A673 (cell line): ENCODE measurements around the gene USP34. TPM values are rescaled to one million over a fixed set of nuclear protein-coding genes. Genes with fewer than 3 reads are reported as not detected.

ENCODE experiments used
- BruUV-seq: library from RNA; stranded (reverse); fragments of 400-500 nt; replicated peaks from 2 replicates; lab custom pipeline; 2021; lab: Mats Ljungman, UMichigan
- CTCF ChIA-PET: fragments of 300-600 bp; sonication (Branson Sonifier 250); formaldehyde crosslinking; loops from one replicate; lab custom pipeline; 2022; ENCODE audit warnings: antibody characterized with exemption; lab: Charles Lee
- POLR2A ChIA-PET: fragments of 300-600 bp; sonication (Branson Sonifier 250); formaldehyde crosslinking; loops from one replicate; lab custom pipeline; 2022; ENCODE audit warnings: antibody characterized with exemption; ENCODE audit not compliant: low non-redundant PET; lab: Charles Lee
- DNase-seq: peaks from one replicate; pipeline ENCODE4 v3.0.0-alpha.2; 2015; ENCODE audit warnings: low spot score
- H3K27ac ChIP-seq: fragments of 200-600 bp; sonication (generic); 2 replicates; pipeline ENCODE4 v1.5.1; 2016; ENCODE audit warnings: mixed run types, low read depth, mild to moderate bottlenecking, mixed read lengths, antibody characterized with exemption, low read length; ENCODE audit not compliant: poor library complexity, severe bottlenecking
- H3K27me3 ChIP-seq: fragments of 200-600 bp; sonication (generic); replicated peaks from 2 replicates; pipeline ENCODE4 v1.6.1; 2017; ENCODE audit warnings: mixed run types, low read depth, mild to moderate bottlenecking, mixed read lengths, antibody characterized with exemption, low read length; ENCODE audit not compliant: insufficient read depth, poor library complexity
- H3K36me3 ChIP-seq: fragments of 200-600 bp; sonication (generic); 2 replicates; pipeline ENCODE4 v1.6.1; 2016; ENCODE audit warnings: mixed run types, mild to moderate bottlenecking, mixed read lengths, antibody characterized with exemption, low read length; ENCODE audit not compliant: insufficient read depth, poor library complexity, severe bottlenecking
- H3K4me1 ChIP-seq: fragments of 200-600 bp; sonication (generic); 2 replicates; pipeline ENCODE4 v1.6.1; 2017; ENCODE audit warnings: mixed run types, mild to moderate bottlenecking, mixed read lengths, antibody characterized with exemption, low read length; ENCODE audit not compliant: insufficient read depth, poor library complexity, severe bottlenecking
- H3K4me3 ChIP-seq: fragments of 200-600 bp; sonication (generic); 2 replicates; pipeline ENCODE4 v1.5.1; 2016; ENCODE audit warnings: low read depth, mixed run types, mild to moderate bottlenecking, mixed read lengths, low read length; ENCODE audit not compliant: poor library complexity, severe bottlenecking
- H3K9me3 ChIP-seq: fragments of 200-600 bp; sonication (generic); 2 replicates; pipeline ENCODE4 v1.6.1; 2016; ENCODE audit warnings: mixed run types, low read depth, mild to moderate bottlenecking, mixed read lengths, antibody characterized with exemption, low read length; ENCODE audit not compliant: poor library complexity, severe bottlenecking
- EZH2 ChIP-seq: fragments of 200-600 bp; sonication (generic); IDR thresholded peaks from 2 replicates; pipeline ENCODE4 v1.6.1; 2017; ENCODE audit warnings: borderline replicate concordance, low read depth, mild to moderate bottlenecking, mixed read lengths, antibody characterized with exemption, low read length; ENCODE audit not compliant: poor library complexity, severe bottlenecking
- intact Hi-C: fragments of 100-400 bp; cut with micrococcal nuclease; formaldehyde crosslinking; loops from one replicate; pipeline ENCODE4 v1.10.0; 2022; ENCODE audit not compliant: unreplicated experiment
- total RNA-seq: library from RNA; stranded (reverse); gene quantifications from 2 replicates; pipeline ENCODE4 v1.2.3, GENCODE V29; 2021
- TF ChIP-seq, protein P1 (sequence below): fragments of 300-800, 200-600 bp; sonication (generic); conservative IDR thresholded peaks from 2 replicates; pipeline ENCODE4 v1.5.1; 2017; ENCODE audit warnings: low read depth, mild to moderate bottlenecking, antibody characterized with exemption, low read length, moderate library complexity, mixed read lengths

Gene USP34
- total RNA-seq, 1 experiment from 2014 or later: 98.5 TPM

DNA sequence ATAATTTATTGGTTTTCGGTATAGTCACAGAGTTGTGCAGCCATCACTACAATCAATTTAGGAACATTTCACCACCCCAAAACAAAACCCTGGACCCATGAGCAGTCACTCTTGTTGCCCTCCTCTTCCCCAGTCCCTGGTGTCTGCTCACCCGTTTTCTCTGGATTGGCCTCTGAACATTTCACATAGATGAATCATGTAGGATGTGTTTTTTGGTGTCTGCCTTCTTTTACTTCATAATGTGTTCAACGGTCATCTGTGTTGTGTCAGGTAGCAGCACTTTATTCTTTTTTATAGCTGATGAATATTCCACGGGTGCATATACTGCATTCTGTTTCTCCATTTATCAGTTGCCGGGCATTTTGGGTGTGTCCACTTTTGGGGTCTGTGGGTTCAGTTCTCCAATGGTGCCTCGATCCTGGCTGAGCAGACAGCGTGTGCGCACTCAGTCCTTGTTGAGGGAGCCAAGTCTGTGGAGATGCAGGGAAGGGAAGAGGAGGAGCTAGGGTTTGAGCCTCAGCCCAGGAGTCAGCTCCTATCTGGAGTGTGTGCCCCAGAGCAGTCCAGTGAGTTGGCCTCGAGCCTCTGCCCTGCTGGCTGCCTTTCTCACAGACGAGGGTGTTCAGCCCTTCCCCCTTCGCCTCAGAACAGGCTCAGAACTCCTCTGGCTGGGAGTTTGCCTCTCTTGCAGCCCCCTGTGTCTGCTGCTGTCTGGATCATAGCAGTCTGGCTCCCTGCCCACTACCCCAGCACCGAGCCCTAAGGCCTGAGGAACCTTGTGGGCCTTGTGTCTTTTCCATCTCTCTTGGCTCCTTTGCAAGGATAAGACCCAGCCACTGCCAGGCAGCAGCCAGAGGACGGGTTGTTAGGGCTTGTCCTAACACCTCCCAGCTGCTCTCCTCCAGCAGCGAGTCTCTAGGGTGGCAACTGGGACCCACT lies 290.9 kb downstream of the USP34 start:
- peak overlapping the region; percentile 87 for H3K4me3 ChIP-seq
- ChIA-PET CTCF (interaction anchor here (1.1 kb wide), 1 partner anchor 44 kb away, joined by 4 read pairs; no protein-coding TSS in a partner anchor), POLR2A (interaction anchor here (0.6 kb wide), 1 partner anchor 37 kb away, joined by 3 read pairs; no protein-coding TSS in a partner anchor)
- TF ChIP-seq, protein P1, sequence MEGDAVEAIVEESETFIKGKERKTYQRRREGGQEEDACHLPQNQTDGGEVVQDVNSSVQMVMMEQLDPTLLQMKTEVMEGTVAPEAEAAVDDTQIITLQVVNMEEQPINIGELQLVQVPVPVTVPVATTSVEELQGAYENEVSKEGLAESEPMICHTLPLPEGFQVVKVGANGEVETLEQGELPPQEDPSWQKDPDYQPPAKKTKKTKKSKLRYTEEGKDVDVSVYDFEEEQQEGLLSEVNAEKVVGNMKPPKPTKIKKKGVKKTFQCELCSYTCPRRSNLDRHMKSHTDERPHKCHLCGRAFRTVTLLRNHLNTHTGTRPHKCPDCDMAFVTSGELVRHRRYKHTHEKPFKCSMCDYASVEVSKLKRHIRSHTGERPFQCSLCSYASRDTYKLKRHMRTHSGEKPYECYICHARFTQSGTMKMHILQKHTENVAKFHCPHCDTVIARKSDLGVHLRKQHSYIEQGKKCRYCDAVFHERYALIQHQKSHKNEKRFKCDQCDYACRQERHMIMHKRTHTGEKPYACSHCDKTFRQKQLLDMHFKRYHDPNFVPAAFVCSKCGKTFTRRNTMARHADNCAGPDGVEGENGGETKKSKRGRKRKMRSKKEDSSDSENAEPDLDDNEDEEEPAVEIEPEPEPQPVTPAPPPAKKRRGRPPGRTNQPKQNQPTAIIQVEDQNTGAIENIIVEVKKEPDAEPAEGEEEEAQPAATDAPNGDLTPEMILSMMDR: no peak
- no peaks in the 10 kb centered on the region for H3K9me3 ChIP-seq
- H3K4me1 ChIP-seq: peaks cover 31% of the 10 kb centered on the region
- no peak overlapping the region for H3K27ac ChIP-seq
- DNase-seq: peak; percentile 18
- no peaks in the 10 kb centered on the region for H3K27me3 ChIP-seq
- H3K36me3 ChIP-seq: peaks cover 40% of the 10 kb centered on the region
- intact Hi-C loops: no loop called here
- no TSS peak for BruUV-seq

DNA sequence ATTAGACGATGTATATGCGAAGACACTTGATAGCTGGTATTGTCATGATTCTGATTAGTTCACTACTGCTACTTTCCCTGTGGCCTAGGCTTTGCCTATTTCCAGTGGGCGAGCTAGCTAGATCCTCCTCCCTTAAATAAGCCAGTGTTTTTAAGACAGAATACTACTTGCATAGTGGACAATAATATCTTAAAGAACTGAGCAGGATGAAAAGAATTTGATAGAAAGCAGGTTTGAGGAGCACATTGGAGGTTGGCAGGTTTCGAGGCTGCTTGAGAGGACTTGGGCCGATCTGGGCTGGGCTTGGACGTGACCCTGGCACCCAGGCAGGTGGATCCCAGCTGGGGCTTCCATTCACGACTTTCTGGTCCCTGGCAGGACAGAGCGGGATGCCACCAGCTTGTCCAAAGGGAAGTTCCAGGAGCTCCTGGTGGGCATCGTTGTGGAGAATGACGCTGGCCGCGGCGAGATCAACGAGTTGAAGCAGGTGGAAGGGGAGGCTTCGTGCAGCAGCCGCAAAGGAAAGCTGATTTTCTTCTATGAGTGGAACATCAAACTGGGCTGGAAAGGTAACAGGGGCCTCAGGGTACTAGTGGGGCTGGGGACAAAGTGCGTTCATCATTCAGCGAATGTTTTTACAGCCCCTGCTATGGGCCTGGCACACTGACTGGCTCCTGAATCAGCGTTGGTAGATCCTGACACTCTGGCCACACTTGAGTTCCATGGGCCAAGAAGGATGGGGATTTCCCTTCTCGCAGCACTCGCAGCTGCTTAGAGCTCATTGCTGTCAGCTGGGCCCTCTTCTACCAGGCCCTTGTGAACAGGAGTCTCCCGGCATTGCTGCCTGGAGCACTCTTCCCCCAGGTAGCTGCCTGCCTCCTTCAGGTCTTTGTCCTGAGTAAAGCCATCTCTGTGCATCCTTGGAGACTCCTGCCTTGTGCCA lies 292.0 kb downstream of the USP34 start:
- H3K4me1 ChIP-seq: peaks cover 31% of the 10 kb centered on the region
- no peak for DNase-seq
- no peaks in the 10 kb centered on the region for H3K27me3 ChIP-seq
- no TSS peak for BruUV-seq
- intact Hi-C loops: no loop called here
- peak overlapping the region; percentile 98 for H3K27ac ChIP-seq
- ChIA-PET POLR2A (interaction anchor here (0.6 to 0.7 kb wide), 2 partner anchors 36 to 708 kb away, joined by 3 read pairs; no protein-coding TSS in a partner anchor), CTCF (no interaction called here)
- H3K4me3 ChIP-seq: peak overlapping the region; percentile 87
- TF ChIP-seq, protein P1: no peak
- no peak for TF ChIP-seq EZH2
- peaks cover 29% of the 10 kb centered on the region for H3K36me3 ChIP-seq
- H3K9me3 ChIP-seq: no peaks in the 10 kb centered on the region
